Hematopoietic multipotent progenitor cell (in vitro differentiated cells): ENCODE data around the gene BMPR2. TPM values are rescaled to one million over a fixed set of nuclear protein-coding genes. Genes with fewer than 3 reads are reported as not detected.
"Not testable (repeated sequence)": the region's sequence is repeated elsewhere in the genome, so short reads cannot be mapped to it uniquely, and the experiment has no call there.

Source experiments
- DNase-seq, 3 donors: peaks; one replicate each; pipeline ENCODE4 v3.0.0-alpha.2; 2011 to 2015; ENCODE audit warnings: low read depth in 2 of 3, low spot score in 2 of 3
- total RNA-seq: library from RNA; depleted of rRNA; stranded (reverse); fragments of >200 nt; gene quantifications from one replicate; pipeline ENCODE4 v1.2.3, GENCODE V29; 2012

Gene BMPR2
- total RNA-seq, 1 donor, result 6.7 TPM

DNA sequence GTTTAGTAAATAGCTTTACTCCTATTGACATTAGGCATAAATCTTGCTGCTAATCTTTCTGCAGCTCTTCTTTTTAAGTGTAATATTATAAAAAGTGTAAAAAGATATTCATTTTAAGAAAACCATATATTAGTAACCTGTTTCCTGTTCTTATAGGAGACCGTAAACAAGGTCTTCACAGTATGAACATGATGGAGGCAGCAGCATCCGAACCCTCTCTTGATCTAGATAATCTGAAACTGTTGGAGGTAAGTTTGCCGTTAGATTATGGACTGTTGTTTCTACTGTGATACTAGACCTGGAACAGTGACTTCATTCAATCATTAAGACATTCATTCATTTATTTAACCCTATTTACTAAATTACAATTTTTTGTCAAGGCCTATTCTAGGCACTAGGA is 138.6 kb downstream of the BMPR2 start:
- DNase-seq, result no peak

DNA sequence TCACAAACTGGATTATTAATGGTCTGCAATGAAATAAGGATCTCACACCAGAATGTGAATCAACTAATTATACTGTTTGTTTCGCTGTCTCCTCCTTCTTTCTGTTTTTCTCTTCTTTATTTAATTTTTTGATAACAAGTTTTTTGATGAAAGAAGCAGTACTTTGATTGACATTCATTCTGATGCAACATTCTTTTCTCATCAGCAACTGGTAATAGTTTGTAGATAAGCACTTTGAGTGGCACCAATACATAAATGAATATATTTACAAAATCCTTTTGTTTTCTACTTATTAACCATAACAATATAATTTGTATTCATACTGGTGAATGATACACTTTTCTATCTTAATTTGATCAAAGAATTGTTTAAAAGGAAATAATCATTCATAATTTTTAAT is 143.3 kb downstream of the BMPR2 start:
- DNase-seq, result no peak

DNA sequence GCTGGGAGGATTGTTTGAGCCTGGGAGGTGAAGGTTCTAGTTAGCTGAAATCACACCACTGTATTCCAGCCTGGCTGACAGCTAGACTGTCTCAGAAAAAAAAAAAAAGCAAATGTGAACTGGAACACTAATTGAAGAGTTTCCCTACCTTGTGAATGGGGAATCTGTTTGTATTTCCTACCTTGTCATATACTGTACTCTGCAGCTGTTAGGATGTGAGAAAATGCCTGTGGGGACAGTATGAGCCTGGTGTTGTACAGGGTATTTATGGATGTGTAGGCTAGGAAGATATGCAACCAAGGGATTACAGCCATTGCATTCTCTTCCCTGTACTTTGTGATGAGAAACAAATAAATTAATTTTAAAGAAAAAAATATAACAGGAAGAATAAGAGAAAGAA is 145.3 kb downstream of the BMPR2 start:
- DNase-seq, result no peak

DNA sequence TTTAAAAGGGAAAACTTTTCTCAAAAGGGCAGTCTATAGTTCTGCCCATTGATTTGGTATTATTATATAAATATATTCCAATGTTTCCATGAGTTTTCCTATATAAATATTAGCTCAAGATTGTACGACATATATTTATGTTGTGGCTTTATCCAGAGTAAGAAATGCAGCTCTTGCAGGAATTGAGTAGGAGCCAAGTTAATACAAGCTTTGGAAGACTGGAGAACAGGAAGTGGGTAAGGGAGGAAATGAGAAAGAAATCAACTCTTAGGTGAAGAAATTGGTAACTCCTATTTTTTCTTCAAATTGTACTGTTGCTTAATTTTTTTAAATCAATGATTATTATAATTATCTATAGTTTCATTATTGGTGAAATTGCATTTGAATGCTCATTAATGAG is 153.3 kb downstream of the BMPR2 start:
- no peak for DNase-seq

DNA sequence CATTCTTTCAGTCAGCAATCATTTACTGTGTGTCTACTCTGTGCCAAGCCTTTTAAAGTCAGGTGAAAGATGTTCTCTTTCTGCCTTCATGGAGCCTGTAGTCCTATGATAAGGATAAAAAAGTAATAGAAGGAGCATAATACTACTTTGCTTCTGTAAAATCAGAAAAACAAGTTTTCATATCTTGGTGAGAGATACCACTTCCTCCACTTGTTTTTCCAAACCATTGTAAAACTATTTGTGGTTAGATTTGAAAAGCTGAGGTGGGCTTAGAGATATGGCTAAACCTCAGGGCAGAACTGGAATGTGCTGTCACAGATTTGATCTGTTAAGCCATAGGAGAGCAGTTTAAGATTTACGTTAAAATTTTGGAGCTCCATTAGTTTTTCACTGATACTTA is 153.9 kb downstream of the BMPR2 start:
- peak in 1 of 3 donors; percentile 46 for DNase-seq

DNA sequence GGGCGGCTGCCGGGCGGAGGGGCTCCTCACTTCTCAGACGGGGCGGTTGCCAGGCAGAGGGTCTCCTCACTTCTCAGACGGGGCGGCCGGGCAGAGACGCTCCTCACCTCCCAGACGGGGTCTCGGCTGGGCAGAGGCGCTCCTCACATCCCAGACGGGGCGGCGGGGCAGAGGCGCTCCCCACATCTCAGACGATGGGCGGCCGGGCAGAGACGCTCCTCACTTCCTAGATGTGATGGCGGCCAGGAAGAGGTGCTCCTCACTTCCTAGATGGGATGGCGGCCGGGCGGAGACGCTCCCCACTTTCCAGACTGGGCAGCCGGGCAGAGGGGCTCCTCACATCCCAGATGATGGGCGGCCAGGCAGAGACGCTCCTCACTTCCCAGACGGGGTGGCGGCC is 159.2 kb downstream of the BMPR2 start:
- DNase-seq, result not testable (repeated sequence)

DNA sequence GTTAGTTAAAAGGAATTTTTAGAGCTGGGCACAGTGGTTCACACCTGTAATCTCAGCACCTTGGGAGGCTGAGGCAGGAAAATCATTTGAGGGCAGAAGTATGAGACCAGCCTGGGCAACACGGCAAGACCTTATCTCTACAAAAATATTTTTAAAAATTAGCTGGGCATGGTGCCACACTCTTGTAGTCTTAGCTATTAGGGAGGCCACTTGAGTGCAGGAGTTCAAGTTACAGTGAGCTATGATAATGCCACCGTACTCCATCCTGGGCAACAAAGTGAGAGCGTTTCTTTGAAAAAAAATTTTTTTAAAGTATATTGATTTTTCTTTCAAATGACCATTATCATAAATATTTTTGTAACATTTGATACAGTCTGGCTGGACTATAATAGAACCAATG is 165.0 kb downstream of the BMPR2 start:
- no peak for DNase-seq

DNA sequence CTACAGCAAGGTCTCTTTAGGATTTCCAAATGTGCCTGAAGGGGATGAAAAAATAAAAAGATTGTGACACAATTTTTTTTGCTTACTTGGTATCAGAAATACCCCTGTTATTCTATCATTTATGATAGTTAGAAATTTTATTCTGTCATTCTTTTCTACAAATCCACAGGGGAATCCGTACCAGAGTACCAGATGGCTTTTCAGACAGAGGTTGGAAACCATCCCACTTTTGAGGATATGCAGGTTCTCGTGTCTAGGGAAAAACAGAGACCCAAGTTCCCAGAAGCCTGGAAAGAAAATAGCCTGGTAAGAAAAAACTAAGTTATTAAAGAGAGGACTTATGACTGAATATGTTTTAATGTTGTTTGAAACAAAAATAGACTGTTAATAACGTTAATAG is 166.0 kb downstream of the BMPR2 start:
- DNase-seq, result no peak

DNA sequence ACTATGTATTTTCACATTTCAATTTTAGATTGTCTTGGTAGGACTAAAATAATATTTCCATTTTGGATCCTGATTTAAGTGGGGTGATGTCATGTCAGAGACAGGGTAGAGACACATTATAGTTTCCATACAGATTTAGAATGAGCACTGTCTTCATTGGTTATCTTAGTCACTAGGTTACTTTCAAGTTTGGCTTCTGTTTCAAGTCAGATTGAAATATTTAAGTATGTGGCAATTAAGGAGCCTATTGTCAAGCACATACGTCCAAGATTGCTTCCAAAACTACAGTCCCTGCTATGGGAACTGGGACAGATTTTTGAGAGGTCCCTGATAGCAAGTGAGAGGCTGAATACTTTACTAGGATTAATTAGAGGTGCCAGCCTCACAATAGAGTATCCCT is 169.4 kb downstream of the BMPR2 start:
- DNase-seq, result no peak

DNA sequence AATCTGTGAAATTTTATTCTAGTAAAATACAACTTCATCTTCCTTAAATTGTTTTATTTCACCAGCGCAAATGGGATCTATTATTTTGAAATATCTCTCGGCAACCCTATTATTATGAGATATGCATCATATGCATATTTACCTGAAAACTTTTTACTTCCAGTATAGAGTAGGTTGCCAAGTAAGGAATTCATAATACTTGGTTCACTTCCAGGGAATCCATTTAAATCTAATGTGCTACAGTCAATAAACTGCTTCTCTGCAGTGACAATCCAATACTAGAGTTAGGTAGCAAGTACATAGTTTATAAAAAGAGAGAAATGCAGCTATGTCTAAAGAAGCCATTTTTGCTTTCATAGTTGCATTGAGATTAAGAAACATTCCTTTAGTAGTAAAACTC is 169.8 kb downstream of the BMPR2 start:
- no peak for DNase-seq

DNA sequence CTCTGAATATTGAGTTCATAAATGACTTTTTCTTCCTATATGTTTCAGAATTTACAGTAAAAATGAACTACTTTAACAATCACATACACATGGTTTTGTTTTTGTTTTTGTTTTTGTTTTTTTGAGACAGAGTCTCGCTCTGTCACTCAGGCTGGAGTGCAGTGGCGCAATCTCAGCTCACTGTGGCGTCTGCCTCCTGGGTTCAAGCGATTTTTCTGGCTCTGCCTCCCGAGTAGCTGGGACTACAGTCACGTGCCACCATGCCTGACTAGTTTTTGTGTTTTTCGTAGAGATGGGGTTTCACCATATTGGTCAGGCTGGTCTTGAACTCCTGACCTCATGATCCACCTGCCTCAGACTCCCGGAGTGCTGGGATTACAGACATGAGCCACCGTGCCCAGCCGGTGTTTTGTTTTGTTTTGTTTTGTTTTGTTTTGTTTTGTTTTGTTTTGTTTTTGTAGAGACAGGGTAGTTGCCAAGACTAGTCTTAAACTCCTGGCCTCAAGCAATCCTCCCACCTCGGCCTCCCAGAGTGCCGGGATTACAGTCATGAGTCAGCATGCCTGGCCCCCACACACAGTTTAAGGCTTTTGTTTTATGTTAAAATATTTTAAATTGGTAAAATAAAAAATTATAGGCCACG is 170.5 kb downstream of the BMPR2 start:
- DNase-seq, result not testable (repeated sequence)

DNA sequence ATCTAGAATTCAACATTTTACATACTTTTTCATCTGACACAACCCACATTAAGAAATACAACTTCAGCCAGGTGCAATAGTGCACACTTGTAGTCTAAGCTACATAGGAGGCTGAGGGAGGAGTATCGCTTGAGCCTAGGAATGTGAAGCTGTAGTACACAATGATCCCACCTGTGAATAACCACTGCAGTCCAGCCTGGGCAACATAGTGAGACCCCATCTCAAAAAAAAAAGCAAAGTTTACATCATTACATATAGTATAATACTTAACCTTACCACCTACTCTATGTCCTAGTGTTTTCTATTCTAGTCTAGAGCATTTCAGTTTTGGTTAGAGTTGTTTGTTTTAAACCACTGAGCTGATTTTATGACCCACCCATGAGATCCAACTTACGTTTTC is 172.1 kb downstream of the BMPR2 start:
- no peak for DNase-seq

DNA sequence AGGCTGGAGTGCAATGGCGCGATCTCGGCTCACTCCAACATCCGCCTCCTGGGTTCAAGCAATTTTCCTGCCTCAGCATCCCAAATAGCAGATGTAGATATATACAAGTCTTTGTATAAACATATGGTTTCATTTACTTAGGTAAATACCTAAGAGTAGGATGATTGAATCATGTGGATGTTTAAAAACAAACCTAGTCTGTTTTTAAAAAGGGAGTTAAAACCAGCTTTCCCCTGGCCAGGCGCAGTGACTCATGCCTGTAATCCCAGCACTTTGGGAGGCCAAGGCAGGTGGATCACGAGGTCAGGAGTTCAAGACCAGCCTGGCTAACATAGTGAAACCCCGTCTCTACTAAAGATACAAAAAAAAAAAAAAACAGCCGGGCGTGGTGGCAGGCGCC is 174.9 kb downstream of the BMPR2 start:
- DNase-seq, result not testable (repeated sequence)

DNA sequence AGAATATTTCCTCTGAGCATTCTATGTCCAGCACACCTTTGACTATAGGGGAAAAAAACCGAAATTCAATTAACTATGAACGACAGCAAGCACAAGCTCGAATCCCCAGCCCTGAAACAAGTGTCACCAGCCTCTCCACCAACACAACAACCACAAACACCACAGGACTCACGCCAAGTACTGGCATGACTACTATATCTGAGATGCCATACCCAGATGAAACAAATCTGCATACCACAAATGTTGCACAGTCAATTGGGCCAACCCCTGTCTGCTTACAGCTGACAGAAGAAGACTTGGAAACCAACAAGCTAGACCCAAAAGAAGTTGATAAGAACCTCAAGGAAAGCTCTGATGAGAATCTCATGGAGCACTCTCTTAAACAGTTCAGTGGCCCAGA is 179.2 kb downstream of the BMPR2 start:
- no peak for DNase-seq

DNA sequence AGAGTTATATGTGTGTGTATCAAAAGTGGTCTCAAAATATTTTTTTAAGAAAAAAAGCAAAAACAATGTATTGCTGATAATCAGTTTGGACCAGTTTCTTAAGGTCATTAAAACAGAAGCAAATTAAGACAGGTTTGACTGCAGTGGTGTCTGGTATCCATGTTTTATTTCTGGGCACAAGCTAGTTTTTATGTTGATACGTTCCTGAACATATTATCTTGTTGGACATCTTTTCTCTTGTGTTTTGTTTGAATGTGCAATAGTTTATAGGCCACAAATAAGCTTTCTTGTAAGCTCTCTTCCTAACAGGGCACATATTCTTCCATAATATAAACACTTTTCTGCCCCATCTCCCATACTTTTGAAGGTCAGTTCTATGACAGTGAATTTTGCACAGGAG is 184.1 kb downstream of the BMPR2 start:
- no peak for DNase-seq

DNA sequence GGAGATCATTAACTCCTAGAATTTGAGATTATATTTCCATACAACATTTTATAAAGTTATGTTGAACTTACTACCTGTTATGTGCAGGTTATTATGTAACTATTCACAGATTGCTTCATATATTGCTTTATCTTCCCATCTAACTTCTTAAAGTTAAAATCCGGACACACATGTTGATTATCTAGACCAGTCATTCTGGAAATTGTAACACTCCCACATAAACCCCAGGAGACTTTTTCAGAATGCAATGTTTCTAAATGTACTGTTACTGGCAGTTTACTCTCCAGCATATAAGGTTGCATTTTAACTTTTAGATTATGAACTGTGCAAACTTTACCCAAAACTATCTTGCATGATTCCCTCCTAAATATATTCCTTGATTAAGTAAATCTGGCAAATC is 188.1 kb downstream of the BMPR2 start:
- no peak for DNase-seq

DNA sequence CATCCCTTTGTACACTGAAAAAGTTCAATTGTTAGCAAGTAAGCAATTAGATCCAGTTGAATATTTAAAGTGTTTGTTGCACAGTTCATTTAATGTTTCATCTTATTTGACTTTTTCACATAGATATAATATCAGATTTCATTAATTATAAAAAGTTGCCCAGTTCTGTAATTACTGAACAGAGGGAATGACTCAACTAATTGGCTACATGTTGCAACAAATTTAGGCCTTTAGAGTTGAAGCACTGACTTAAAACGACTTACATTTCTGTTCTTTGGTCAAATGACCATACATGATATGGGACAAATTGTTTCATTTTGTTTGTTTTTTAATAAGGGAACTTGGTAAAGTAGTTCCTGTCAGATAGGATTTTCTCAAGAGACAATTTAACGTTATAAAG is 190.2 kb downstream of the BMPR2 start:
- no peak for DNase-seq

DNA sequence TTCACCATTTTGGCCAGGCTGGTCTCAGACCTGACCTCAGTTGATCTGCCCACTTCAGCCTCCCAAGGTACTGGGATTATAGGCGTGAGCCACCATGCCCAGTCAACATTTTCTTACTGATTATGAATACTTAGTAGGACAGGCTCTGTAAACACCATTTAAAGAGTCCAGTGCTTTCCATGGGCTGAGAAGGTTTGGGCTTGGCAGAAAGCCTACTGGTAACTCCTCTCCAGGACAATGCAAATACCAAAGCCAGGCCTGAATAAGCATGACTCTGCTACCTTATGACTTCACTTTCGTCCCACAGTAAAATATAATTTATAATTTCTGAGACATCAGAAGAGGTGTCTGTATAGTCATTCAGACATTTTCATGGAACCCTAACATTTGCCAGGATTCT is 198.4 kb downstream of the BMPR2 start:
- DNase-seq, result no peak

DNA sequence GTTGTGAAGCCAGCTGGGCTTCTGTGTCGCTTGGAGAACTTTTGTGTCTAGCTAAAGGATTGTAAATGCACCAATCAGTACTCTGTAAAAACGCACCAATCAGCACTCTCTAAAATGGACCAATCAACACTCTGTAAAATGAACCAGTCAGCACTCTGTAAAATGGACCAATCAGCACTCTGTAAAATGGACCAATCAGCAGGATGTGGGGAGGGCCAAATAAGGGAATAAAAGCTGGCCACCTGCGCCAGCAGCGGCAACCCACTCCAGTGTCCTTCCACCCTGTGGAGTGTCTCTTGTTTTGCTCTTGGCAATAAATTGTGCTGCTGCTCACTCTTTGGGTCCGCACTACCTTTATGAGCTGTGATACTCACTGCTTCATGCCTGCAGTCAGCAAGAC is 199.1 kb downstream of the BMPR2 start:
- not testable (repeated sequence) for DNase-seq

DNA sequence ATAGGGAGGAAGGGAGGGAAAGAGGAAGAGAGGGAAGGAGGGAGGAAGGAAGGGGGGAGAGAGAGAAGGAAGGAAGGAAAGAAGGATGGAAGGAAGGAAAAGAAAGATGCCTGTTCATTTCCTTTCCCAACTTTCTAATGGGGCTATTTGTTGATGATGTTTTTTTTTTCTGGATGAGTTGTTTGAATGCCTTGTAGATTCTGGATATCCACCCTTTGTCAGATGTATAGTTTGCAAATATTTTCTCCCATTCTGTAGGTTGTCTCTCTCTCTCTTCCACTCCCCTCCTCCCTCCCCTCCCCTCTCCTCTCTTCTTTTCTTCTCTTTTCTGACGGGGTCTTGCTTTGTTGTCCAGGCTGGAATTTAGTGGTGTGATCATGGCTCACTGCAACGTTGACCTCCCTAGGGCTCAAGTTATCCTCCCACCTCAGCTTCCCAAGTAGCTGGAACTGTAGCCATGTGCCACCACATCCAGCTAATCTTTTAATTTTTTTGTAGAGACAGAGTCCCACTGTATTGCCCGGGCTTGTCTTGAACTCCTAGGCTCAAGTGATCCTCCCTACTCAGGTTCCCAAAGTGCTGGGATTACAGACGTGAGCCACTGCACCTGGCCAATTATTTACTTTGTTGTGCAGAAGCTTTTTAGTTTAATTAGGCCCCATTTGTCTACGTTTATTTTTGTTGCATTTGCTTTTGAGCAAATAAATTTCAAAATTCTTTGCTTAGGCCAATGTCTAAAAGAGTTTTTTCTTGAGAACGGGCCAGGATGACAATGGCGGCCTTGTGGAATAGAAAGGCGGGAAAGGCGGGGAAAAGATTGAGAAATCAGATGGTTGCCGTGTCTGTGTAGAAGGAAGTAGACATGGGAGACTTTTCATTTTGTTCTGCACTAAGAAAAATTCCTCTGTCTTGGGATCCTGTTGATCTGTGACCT is 201.4 kb downstream of the BMPR2 start:
- no peak for DNase-seq

DNA sequence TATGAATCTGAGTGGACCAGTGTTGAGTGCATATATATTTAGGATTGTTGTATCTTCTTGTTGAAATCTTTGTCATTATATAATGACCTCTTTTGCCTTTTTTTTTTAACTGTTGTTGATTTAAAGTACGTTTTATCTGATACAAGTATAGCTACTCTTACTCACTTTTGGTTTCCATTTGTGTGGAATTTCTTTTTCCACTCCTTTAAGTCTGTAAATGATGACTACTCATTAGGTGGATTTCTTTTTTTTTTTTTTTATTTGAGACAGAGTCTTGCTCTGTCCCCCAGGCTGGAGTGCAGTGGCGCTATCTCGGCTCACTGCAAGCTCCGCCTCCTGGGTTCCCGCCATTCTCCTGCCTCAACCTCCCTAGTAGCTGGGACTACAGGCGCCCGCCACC is 206.7 kb downstream of the BMPR2 start:
- not testable (repeated sequence) for DNase-seq

DNA sequence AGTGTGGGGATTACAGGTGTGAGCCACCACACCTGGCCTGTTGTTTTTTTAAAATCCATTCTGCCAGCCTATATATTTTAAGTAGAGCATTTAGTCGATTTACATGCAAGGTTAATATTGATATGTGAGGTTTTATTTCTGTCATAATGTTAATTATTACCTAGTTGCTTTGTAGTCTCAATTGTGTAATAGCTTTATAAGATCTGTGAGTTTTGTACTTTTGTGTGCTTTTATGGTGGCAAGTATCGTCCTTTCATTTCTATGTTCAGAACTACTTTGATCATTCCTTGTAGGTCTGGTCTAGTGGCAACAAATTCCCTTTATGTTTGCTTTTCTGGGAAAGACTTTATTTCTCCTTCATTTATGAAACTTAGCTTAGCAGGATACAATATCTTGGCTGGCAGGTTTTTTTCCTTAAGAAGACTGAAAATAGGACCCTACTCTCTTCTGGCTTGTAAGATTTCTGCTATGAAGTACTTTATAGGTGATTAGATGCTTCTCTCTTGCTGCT is 207.6 kb downstream of the BMPR2 start:
- no peak for DNase-seq
